Measurements from ENCODE around the gene SAXO1. TPM values are rescaled to one million over a fixed set of nuclear protein-coding genes. Genes with fewer than 3 reads are reported as not detected.
"Not testable (repeated sequence)": the region's sequence is repeated elsewhere in the genome, so short reads cannot be mapped to it uniquely, and the experiment has no call there.

The SAXO1 gene
- 0.06 TPM in 1 of 2 replicates, not detected in the other for total RNA-seq (2014; rRNA removed)
- 0.13 TPM for polyA plus RNA-seq (2012)

- no peak for DNase-seq (ENCODE audit: low read depth)
These were observed at the start of gene SAXO1 for GRCh38 chr9:19033015-19033414. SAXO1 (minus strand) TSS chr9:19033209; CDS start chr9:19032908, 301 bp downstream.

- DNase-seq (ENCODE audit: low read depth), result peak; percentile 55
These were observed 41.8 kb upstream of the SAXO1 start for GRCh38 chr9:19074836-19075235.

- DNase-seq (ENCODE audit: low read depth), result no peak
These were observed 41.2 kb upstream of the SAXO1 start for GRCh38 chr9:19074229-19074628.

- no peak for DNase-seq (ENCODE audit: low read depth)
These were observed 24.0 kb upstream of the SAXO1 start for GRCh38 chr9:19057033-19057432.

GRCh38 chr9:19050637-19051591 lies 17.9 kb upstream of the SAXO1 start:
- DNase-seq (ENCODE audit: low read depth), result peak; percentile 6

GRCh38 chr9:19049917-19050636 lies 17.1 kb upstream of the SAXO1 start:
- peak; percentile 42 for DNase-seq (ENCODE audit: low read depth)

GRCh38 chr9:19048966-19049916 lies 16.2 kb upstream of the SAXO1 start, which contains the start of gene RRAGA:
RRAGA (plus strand) TSS chr9:19049427; CDS start chr9:19049660, 233 bp downstream.
- peak; percentile 98 for DNase-seq (ENCODE audit: low read depth)

- DNase-seq (ENCODE audit: low read depth), result no peak
These were observed 3.6 kb upstream of the SAXO1 start for GRCh38 chr9:19036611-19037010.

- no peak for DNase-seq (ENCODE audit: low read depth)
These were observed 603 bp downstream of the SAXO1 start for GRCh38 chr9:19032406-19032805.

GRCh38 chr9:19030899-19031298 lies 2.1 kb downstream of the SAXO1 start:
- peak; percentile 19 for DNase-seq (ENCODE audit: low read depth)

GRCh38 chr9:19028835-19029451 lies 4.1 kb downstream of the SAXO1 start:
- peak; percentile 68 for DNase-seq (ENCODE audit: low read depth)

- no peak for DNase-seq (ENCODE audit: low read depth)
These were observed 5.2 kb downstream of the SAXO1 start for GRCh38 chr9:19027825-19028224.

- DNase-seq (ENCODE audit: low read depth), result peak; percentile 4
These were observed 6.6 kb downstream of the SAXO1 start for GRCh38 chr9:19026375-19026774.

GRCh38 chr9:19023078-19023477 lies 9.9 kb downstream of the SAXO1 start:
- DNase-seq (ENCODE audit: low read depth), result no peak

GRCh38 chr9:19022206-19022605 lies 10.8 kb downstream of the SAXO1 start:
- no peak for DNase-seq (ENCODE audit: low read depth)

GRCh38 chr9:19021649-19022048 lies 11.4 kb downstream of the SAXO1 start:
- DNase-seq (ENCODE audit: low read depth), result not testable (repeated sequence)

- DNase-seq (ENCODE audit: low read depth), result peak; percentile 12
These were observed 12.0 kb downstream of the SAXO1 start for GRCh38 chr9:19020886-19021455.

- DNase-seq (ENCODE audit: low read depth), result no peak
These were observed 14.8 kb downstream of the SAXO1 start for GRCh38 chr9:19018201-19018600.

- no peak for DNase-seq (ENCODE audit: low read depth)
These were observed 23.5 kb downstream of the SAXO1 start for GRCh38 chr9:19009391-19009965.

- DNase-seq (ENCODE audit: low read depth), result no peak
These were observed 32.9 kb downstream of the SAXO1 start for GRCh38 chr9:19000133-19000532.
